Raji (cell line): Measurements from ENCODE around the gene ARHGAP30.

Source experiments
- POLR2A ChIP-seq: IDR thresholded peaks from 2 replicates; pipeline ENCODE4 v1.6.1; 2011; ENCODE audit warnings: low read depth, low read length, control low read depth; ENCODE audit not compliant: insufficient read depth

The ARHGAP30 gene

GRCh38 chr1:161051219-161051618, 18.5 kb downstream of the ARHGAP30 start:
- no peak for TF ChIP-seq POLR2A

GRCh38 chr1:161048949-161049722, 20.6 kb downstream of the ARHGAP30 start:
- TF ChIP-seq POLR2A = no peak

GRCh38 chr1:161047436-161048420, 22.0 kb downstream of the ARHGAP30 start:
- no peak for TF ChIP-seq POLR2A

GRCh38 chr1:161046605-161047228, 23.0 kb downstream of the ARHGAP30 start:
- no peak for TF ChIP-seq POLR2A

GRCh38 chr1:161045736-161046604, 23.7 kb downstream of the ARHGAP30 start, which contains the start of gene USF1:
Gene USF1, minus strand, starts transcription at chr1:161045977. Its CDS starts 2,702 bp downstream, at chr1:161043275.
- TF ChIP-seq POLR2A = peak; percentile 72

GRCh38 chr1:161044908-161045735, 24.6 kb downstream of the ARHGAP30 start:
- peak; percentile 57 for TF ChIP-seq POLR2A

GRCh38 chr1:161044535-161044907, 25.2 kb downstream of the ARHGAP30 start:
- TF ChIP-seq POLR2A = no peak

GRCh38 chr1:161039546-161039945, 30.1 kb downstream of the ARHGAP30 start:
- no peak for TF ChIP-seq POLR2A

- no peak for TF ChIP-seq POLR2A
Measured at GRCh38 chr1:161039154-161039545, 30.5 kb downstream of the ARHGAP30 start.

- TF ChIP-seq POLR2A = peak; percentile 89
Measured at GRCh38 chr1:161038523-161039153, 31.1 kb downstream of the ARHGAP30 start, which contains the start of gene TSTD1. Gene TSTD1, minus strand, starts transcription at chr1:161038964. Its CDS starts 75 bp downstream, at chr1:161038889.

GRCh38 chr1:161037661-161038522, 31.8 kb downstream of the ARHGAP30 start:
- no peak for TF ChIP-seq POLR2A

- no peak for TF ChIP-seq POLR2A
Measured at GRCh38 chr1:161033751-161034150, 35.9 kb downstream of the ARHGAP30 start.
